HepG2 (cell line): ENCODE measurements around the gene GRHL1. TPM values are rescaled to one million over a fixed set of nuclear protein-coding genes. Genes with fewer than 3 reads are reported as not detected.

Experiments used
- BCL6 ChIP-seq: IDR thresholded peaks from 2 replicates; pipeline ENCODE4 v1.6.1; 2016; ENCODE audit warnings: missing genetic modification reagents, missing compliant biosample characterization
- HOXA9 ChIP-seq: sonication (generic); formaldehyde crosslinking; IDR thresholded peaks from 2 replicates; pipeline ENCODE4 v1.8.1; 2022; ENCODE audit warnings: missing genetic modification reagents, mild to moderate bottlenecking, moderate library complexity, borderline replicate concordance
- NFE2L2 ChIP-seq: fragments of 150-350 bp; IDR thresholded peaks from 2 replicates; pipeline ENCODE4 v1.6.1; 2014; ENCODE audit warnings: low read length
- NFIC ChIP-seq: IDR thresholded peaks from 2 replicates; pipeline ENCODE4 v1.6.1; 2012; ENCODE audit warnings: mild to moderate bottlenecking, low read length, inconsistent platforms
- PCBP2 ChIP-seq: fragments of 200-400 bp; formaldehyde crosslinking; optimal IDR thresholded peaks from 2 replicates; pipeline ENCODE3; 2018; ENCODE audit warnings: low read length, low read depth; ENCODE audit not compliant: poor library complexity, severe bottlenecking
- RBFOX2 ChIP-seq: fragments of 200-400 bp; formaldehyde crosslinking; IDR thresholded peaks from 2 replicates; pipeline ENCODE4 v1.6.1; 2017; ENCODE audit warnings: low read depth, mild to moderate bottlenecking, low read length
- ZNF20 ChIP-seq: sonication (generic); formaldehyde crosslinking; IDR thresholded peaks from 2 replicates; pipeline ENCODE4 v1.4.0; 2020; ENCODE audit warnings: mild to moderate bottlenecking, moderate library complexity, missing genetic modification reagents
- ZNF333 ChIP-seq: sonication (generic); formaldehyde crosslinking; IDR thresholded peaks from 2 replicates; pipeline ENCODE4 v1.4.0; 2020; ENCODE audit warnings: mild to moderate bottlenecking, missing genetic modification reagents, borderline replicate concordance
- polyA plus RNA-seq, 8 experiments: library from polyadenylated mRNA; depleted of rRNA in 3 of 8; stranded (reverse) in 7 of 8; unstranded in 1 of 8; fragments of >200 nt; fragmentation: Illumina TruSeq in 4 of 8; extraction: Trizol in 4 of 8; gene quantifications; 2 replicates each; pipeline versions ENCODE4 v1.2.1 to v1.2.3, GENCODE V29; 2011 to 2016; ENCODE audit warnings: low read depth in 4 of 8, missing spikeins in 1 of 8, mixed read lengths in 1 of 8; ENCODE audit not compliant: insufficient read depth in 1 of 8
- total RNA-seq, 5 experiments: library from RNA; depleted of rRNA; stranded (reverse); fragments of >200 nt; fragmentation: Illumina TruSeq; extraction: Trizol; gene quantifications; 2 replicates each; pipeline ENCODE4 v1.2.3, GENCODE V29; 2016; ENCODE audit warnings: low read depth in 1 of 5
- TF ChIP-seq, protein P1 (sequence below): sonication (generic); formaldehyde crosslinking; IDR thresholded peaks from 2 replicates; pipeline ENCODE4 v1.4.0; 2020; ENCODE audit warnings: missing genetic modification reagents, borderline replicate concordance
- TF ChIP-seq, protein P2 (sequence below): sonication (generic); formaldehyde crosslinking; conservative IDR thresholded peaks from 2 replicates; pipeline ENCODE4 v1.8.0; 2022; ENCODE audit warnings: low read depth, missing genetic modification reagents
- TF ChIP-seq, protein P3 (sequence below): sonication (generic); formaldehyde crosslinking; IDR thresholded peaks from 2 replicates; pipeline ENCODE4 v1.5.0; 2020; ENCODE audit warnings: mild to moderate bottlenecking, missing genetic modification reagents, borderline replicate concordance
- TF ChIP-seq, protein P4 (sequence below): sonication (generic); formaldehyde crosslinking; conservative IDR thresholded peaks from 2 replicates; pipeline ENCODE4 v1.5.0; 2020; ENCODE audit warnings: missing genetic modification reagents
- TF ChIP-seq, protein P5 (sequence below): sonication (generic); formaldehyde crosslinking; IDR thresholded peaks from 2 replicates; pipeline ENCODE4 v1.5.0; 2020; ENCODE audit warnings: missing genetic modification reagents, mild to moderate bottlenecking, borderline replicate concordance

Gene GRHL1
- total and polyA plus RNA-seq, 2 of the 13 experiments (the other 11 are each of a cell fraction or from before 2014, with no cell fraction given), result 9.3 to 12.0 TPM

DNA sequence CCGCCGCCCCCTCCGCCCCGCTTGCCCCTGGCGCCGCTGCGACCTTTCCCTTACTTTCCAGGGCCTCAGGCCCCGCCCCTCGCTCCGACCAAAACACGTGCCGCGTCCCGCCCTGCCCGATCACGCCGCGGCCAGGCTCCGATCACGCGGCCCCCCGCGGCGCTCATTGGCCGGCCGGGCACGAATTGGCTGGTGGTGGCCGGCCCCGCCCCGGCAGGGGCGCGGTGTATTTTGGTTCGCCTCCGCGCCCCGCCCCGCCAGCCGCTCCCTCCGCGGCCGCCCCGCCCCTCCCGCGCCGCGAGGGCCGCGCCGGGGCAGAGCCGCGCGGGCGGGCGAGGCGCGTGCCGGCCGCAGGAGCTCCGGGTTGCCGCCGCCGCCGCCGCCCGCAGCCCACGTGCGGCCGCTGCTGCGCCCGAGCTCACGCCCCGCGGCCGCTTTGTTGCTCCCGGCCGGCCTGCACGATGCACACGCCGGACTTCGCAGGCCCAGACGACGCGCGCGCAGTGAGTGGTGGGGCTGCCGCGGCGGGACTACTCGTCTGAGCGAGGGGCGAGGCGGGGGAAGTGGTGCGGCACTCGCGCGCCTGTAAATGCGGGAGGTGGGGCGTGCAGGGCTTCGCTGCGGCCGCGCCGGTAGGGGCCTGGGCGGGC is 91.9 kb downstream of the GRHL1 start, which contains the start of gene KLF11 (continued):
- TF ChIP-seq, protein P1, sequence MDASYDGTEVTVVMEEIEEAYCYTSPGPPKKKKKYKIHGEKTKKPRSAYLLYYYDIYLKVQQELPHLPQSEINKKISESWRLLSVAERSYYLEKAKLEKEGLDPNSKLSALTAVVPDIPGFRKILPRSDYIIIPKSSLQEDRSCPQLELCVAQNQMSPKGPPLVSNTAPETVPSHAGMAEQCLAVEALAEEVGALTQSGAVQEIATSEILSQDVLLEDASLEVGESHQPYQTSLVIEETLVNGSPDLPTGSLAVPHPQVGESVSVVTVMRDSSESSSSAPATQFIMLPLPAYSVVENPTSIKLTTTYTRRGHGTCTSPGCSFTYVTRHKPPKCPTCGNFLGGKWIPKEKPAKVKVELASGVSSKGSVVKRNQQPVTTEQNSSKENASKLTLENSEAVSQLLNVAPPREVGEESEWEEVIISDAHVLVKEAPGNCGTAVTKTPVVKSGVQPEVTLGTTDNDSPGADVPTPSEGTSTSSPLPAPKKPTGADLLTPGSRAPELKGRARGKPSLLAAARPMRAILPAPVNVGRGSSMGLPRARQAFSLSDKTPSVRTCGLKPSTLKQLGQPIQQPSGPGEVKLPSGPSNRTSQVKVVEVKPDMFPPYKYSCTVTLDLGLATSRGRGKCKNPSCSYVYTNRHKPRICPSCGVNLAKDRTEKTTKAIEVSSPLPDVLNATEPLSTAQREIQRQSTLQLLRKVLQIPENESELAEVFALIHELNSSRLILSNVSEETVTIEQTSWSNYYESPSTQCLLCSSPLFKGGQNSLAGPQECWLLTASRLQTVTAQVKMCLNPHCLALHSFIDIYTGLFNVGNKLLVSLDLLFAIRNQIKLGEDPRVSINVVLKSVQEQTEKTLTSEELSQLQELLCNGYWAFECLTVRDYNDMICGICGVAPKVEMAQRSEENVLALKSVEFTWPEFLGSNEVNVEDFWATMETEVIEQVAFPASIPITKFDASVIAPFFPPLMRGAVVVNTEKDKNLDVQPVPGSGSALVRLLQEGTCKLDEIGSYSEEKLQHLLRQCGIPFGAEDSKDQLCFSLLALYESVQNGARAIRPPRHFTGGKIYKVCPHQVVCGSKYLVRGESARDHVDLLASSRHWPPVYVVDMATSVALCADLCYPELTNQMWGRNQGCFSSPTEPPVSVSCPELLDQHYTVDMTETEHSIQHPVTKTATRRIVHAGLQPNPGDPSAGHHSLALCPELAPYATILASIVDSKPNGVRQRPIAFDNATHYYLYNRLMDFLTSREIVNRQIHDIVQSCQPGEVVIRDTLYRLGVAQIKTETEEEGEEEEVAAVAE (CRISPR knock-in tag), result no peak
- TF ChIP-seq ZNF20 (no peak), HOXA9 (CRISPR knock-in tag) (peak; percentile 93; the same call in 1 of the 2 replicates), ZNF333 (CRISPR knock-in tag) (peak; percentile 84), BCL6 (peak; percentile 58), RBFOX2 (peak; percentile 61; the same call in 1 of the 2 replicates), PCBP2 (no peak), NFIC (no peak), NFE2L2 (no peak)
- TF ChIP-seq, protein P2, sequence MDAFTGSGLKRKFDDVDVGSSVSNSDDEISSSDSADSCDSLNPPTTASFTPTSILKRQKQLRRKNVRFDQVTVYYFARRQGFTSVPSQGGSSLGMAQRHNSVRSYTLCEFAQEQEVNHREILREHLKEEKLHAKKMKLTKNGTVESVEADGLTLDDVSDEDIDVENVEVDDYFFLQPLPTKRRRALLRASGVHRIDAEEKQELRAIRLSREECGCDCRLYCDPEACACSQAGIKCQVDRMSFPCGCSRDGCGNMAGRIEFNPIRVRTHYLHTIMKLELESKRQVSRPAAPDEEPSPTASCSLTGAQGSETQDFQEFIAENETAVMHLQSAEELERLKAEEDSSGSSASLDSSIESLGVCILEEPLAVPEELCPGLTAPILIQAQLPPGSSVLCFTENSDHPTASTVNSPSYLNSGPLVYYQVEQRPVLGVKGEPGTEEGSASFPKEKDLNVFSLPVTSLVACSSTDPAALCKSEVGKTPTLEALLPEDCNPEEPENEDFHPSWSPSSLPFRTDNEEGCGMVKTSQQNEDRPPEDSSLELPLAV (CRISPR knock-in tag), result peak; percentile 86; the same call in 1 of the 2 replicates
- TF ChIP-seq, protein P3, sequence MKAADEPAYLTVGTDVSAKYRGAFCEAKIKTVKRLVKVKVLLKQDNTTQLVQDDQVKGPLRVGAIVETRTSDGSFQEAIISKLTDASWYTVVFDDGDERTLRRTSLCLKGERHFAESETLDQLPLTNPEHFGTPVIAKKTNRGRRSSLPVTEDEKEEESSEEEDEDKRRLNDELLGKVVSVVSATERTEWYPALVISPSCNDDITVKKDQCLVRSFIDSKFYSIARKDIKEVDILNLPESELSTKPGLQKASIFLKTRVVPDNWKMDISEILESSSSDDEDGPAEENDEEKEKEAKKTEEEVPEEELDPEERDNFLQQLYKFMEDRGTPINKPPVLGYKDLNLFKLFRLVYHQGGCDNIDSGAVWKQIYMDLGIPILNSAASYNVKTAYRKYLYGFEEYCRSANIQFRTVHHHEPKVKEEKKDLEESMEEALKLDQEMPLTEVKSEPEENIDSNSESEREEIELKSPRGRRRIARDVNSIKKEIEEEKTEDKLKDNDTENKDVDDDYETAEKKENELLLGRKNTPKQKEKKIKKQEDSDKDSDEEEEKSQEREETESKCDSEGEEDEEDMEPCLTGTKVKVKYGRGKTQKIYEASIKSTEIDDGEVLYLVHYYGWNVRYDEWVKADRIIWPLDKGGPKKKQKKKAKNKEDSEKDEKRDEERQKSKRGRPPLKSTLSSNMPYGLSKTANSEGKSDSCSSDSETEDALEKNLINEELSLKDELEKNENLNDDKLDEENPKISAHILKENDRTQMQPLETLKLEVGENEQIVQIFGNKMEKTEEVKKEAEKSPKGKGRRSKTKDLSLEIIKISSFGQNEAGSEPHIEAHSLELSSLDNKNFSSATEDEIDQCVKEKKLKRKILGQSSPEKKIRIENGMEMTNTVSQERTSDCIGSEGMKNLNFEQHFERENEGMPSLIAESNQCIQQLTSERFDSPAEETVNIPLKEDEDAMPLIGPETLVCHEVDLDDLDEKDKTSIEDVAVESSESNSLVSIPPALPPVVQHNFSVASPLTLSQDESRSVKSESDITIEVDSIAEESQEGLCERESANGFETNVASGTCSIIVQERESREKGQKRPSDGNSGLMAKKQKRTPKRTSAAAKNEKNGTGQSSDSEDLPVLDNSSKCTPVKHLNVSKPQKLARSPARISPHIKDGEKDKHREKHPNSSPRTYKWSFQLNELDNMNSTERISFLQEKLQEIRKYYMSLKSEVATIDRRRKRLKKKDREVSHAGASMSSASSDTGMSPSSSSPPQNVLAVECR, result peak; percentile 69
- TF ChIP-seq, protein P4, sequence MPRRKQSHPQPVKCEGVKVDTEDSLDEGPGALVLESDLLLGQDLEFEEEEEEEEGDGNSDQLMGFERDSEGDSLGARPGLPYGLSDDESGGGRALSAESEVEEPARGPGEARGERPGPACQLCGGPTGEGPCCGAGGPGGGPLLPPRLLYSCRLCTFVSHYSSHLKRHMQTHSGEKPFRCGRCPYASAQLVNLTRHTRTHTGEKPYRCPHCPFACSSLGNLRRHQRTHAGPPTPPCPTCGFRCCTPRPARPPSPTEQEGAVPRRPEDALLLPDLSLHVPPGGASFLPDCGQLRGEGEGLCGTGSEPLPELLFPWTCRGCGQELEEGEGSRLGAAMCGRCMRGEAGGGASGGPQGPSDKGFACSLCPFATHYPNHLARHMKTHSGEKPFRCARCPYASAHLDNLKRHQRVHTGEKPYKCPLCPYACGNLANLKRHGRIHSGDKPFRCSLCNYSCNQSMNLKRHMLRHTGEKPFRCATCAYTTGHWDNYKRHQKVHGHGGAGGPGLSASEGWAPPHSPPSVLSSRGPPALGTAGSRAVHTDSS, result no peak
- TF ChIP-seq, protein P5, sequence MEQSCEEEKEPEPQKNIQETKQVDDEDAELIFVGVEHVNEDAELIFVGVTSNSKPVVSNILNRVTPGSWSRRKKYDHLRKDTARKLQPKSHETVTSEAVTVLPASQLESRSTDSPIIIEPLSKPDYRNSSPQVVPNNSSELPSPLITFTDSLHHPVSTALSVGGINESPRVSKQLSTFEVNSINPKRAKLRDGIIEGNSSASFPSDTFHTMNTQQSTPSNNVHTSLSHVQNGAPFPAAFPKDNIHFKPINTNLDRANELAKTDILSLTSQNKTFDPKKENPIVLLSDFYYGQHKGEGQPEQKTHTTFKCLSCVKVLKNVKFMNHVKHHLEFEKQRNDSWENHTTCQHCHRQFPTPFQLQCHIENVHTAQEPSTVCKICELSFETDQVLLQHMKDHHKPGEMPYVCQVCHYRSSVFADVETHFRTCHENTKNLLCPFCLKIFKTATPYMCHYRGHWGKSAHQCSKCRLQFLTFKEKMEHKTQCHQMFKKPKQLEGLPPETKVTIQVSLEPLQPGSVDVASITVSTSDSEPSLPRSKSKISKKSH (CRISPR knock-in tag), result peak; percentile 85; the same call in 1 of the 2 replicates
